NCI-H187 treated with DMSO at 0.1 percent for 48 hours (cell line): ENCODE data around the gene SRM.
"Not testable (repeated sequence)": the region's sequence is repeated elsewhere in the genome, so short reads cannot be mapped to it uniquely, and the experiment has no call there.

Source experiments
- DNase-seq: peaks from one replicate; lab custom pipeline; 2025; lab: John Stamatoyannopoulos, UW

Gene SRM

DNA sequence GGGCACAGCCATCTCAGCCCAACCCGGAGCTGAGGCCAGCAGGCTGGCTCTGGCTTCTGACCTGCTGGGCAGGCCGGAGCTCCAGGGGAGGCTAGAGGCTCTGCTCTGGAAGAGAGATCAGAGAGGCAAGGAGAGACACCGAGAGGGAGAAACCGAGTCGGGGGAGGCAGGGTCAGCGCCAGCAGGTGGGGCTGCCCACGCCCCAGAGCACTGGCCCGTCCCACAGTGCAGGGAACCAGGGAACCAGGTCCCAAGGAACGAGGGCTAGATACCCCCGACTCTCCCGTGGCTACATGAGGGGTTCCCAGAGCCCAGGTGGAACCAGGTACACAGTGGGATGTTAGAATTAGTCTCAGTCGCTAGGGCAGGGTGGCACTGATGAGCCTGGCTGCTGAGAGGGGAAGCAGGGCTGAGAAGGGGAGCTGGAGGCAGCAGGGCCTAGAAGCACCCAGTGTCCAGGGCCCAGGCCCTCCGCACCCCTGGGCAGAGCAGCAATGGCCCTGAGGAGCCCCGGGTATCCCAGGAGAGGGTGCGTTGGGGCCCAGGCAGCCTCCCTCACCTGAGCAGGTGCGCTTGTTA is 14.9 kb downstream of the SRM start:
- DNase-seq: no peak

DNA sequence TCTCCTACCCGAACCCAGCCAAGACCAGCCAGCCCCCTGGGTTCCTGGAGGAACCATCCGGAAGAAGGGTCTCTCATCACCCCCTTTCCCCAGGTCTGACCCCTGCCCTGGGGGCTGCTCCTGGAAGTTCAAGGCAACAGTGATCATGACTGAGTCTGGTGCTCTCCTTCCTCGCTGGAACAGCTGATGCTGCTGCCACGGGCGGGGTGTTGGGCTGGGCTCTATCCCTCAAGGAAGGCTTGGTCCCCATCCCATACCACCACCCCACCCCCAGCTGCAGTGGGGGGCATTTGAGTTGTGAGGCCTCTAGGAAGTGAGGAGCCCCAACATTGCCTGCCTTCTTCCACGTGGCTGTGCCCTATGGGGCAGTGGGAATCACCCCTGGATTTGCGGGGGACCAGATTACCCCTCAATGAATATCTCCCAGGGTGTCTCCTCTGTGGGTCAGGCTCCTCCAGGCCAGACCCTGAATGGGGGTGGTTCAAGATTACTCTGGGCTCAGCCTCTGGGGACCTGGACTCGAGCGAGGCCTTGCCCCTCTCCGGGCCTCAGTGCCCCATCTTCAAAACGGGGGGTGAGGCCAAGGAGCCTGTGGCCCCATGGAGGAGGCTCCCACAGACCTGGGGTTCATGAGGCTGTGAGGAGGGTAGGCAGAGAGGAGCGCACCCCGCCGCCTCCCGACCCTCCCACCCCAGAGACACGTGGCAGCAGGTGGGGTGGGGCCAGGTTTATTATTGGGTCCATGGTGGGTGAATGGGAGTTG is 15.6 kb downstream of the SRM start:
- no peak for DNase-seq

DNA sequence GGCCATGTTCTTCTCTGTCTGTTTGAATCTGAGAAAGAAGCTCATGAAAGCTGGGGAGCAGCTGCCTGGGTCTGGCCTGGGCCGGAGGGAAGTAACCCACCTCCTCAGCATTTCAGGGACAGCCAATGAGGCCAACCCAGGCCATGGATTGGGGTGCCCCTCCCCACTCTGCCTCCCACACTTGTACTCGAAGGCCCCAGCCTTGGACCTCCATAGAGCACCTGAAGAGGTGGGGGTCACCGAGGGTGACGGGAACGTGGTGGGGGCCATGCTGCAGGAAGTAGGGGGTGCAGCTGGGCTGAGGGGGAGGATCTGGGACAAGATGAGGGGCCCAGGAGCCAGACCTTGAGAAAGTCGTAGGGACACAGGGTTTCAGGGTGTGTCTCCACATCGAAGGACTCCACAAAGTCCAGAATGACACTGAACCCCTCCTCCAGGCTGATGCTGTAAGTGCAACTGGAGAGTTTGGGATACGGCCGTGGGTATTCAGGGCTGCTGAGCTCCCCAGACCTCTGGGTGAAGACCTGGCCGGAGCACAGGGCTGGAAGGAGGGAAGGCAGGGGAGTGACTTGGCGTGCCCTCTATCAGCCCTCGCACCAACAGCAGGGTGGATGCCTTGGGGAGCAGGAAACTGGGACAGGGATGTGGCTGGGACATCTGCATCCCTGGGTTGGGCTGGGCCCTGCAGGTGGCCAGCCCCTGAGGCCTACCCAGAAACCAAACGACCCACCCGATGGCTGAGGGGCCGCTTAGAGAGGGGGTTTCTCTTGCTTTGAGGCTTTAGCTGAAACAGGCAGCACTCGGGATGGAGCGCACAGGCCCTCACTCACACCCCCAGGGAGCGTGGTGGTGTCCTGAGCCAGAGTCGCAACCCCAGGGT is 16.6 kb downstream of the SRM start:
- DNase-seq: no peak

DNA sequence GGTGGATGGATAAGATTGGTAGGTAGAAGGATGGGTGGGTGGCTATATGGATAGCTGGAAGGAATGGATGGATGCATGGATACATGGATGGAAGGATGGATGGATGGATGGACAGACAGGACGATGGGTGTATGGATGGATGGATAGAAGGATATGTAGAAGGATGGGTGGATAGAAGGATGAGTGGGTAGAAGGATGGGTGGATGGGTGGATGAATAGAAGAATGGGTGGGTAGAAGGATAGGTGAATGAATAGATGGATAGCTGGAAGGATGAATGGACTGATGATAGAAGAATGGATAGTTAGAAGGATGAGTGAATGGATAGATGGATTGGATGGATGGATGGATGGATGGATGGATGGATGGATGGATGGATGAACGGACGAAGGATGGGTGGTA is 17.8 kb downstream of the SRM start:
- DNase-seq: no peak

DNA sequence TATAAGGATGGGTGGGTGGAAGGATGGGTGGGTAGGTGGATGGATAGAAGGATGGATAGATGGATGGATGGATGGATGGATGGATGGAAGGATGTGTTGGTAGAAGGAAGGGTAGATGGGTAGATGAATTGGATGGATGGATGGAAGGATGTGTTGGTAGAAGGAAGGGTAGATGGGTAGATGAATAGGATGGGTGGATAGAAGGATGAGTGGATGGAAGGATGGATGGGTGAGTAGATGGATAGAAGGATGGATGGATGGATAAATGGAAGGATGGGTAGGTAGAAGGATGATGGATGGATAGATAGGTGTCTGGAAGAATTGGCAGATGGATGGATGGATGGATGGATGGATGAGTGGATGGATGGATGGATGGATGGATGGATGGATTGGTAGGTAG is 18.8 kb downstream of the SRM start:
- DNase-seq: no peak

DNA sequence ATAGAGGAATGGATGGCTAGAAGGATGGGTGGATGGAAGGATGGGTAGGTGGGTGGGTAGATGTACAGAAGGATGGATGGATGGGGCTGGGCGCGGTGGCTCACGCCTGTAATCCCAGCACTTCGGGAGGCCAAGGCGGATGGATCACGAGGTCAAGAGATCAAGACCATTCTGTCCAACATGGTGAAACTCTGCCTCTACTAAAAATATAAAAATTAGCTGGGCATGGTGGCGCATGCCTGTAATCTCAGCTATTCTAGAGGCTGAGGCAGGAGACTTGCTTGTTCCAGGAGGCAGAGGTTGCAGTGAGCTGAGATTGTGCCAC is 19.8 kb downstream of the SRM start:
- DNase-seq: not testable (repeated sequence)

DNA sequence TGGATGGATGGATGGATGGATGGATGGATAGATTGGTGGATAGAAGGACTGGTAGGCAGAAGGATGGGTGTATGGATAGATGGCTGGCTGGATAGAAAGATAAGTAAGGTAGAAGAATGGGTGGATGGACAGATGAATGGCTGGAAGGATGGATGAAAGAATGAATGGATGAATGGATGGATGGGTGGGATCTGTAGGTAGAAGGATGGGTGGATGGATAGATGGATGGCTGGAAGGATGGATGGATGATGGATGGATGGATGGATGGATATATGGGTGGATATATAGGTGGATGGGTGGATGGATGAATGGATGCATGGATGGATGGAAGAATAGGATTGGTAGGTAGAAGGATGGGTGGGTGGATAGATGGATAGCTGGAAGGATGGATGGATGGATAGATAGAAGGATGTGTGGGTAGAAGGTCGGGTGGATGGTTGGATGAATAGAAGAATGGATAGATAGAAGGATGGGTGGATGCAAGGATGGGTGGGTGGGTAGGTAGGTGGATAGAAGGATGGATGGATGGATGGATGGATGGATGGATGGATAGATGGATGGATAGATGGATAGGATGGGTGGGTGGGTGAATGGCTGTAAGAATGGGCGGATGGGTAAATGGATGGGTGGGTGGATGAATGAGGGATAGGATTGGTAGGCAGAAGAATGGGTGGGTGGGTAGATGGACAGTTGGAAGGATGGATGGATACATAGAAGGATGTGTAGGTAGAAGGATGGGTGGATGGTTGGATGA is 20.3 kb downstream of the SRM start:
- DNase-seq: no peak

DNA sequence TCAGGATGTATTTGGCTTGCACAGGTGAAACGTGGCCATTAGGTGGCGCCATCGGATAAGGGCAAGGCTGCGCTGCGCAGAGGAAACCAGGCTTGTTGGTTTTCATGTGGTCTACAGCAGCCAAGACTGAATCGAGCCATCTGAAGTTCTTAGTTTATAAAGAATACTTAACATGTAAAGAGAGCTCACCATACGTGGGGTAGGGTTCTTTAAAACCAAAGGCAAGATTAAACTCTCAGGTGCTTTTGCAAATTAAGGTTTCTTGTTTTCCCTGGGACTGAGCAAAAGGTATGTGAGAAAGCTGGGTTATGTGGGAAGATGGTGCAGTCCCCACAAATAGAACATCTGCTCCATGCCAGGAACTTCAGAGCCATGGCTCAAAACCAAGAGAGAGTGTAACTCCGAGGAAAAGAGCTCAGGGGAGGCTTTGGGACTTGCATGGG is 22.1 kb downstream of the SRM start:
- peak; percentile 57 for DNase-seq

DNA sequence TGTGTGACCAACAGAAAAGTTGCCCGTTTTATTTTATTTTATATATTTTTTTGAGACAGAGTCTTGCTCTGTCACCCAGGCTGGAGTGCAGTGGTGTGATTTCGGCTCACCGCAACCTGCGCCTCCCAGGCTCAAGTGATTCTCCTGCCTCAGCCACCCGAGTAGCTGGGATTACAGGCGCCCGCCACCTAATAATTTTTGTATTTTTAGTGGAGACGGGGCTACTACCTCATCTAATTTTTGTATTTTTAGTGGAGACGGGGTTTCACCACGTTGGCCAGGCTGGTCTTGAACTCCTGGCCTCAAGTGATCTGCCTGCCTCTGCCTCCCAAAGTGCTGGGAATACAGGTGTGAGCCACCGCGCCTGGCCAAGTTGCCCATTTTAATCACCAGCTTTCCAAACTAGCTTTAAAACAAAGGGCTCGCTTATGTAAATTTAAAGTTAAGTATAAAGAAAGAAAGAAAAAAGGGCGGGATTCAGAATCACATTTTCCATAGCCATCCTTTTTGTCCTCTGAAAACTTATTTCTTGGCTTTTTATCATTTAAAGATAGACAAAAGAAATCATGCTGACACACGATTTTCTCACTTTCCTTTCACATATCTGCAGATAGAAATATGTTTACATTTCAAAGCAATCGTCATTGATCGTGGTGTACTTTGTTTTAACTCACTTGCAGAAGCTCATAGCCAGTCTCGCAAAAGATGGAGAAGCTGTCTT is 22.6 kb downstream of the SRM start:
- not testable (repeated sequence) for DNase-seq

DNA sequence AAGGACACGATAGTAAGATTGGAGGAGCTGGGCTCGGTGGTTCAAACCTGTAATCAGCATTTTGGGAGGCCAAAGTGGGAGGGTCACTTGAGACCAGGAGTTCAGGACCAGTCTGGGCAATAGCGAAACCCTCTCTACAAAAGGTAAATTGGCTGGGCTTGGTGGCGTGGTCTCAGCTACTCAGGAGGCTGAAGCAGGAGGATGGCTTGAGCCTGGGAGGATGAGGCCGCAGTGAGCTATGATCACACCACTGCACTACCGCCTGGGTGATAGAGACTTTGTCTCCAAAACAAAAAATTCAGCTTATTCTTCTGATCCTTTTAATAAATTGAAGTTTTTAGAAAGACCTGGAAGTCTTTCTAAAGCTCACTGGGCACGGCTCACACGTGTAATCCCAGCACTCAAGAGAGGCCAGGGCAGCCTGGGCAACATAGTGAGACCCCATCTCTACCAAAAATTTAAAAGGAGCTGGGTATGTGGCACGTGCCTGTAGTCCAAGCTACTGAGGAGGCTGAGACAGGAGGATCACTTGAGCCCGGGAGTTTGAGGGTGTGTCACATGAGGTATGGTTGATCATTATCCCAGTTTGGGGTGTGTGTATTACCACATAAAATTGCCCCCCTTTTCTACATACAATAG is 28.1 kb downstream of the SRM start:
- DNase-seq: no peak

DNA sequence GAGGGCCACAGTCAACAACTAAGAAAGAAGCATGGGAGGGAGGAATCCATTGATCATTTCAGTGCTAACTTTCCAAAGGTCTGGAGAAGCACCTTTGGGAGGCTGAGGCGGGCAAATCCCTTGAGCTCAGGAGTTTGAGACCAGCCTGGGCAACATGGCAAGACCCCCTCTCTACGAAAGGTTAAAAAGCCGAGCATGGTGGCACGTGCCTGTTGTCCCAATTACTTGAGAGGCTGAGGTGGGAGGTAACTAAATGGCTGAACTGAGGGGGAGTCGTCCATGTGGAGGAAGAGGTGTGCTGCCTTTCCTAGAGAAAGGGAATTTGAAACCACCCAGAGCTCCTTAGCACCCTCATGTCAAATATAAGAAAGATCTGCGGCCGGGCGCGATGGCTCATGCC is 29.0 kb downstream of the SRM start:
- DNase-seq: no peak

DNA sequence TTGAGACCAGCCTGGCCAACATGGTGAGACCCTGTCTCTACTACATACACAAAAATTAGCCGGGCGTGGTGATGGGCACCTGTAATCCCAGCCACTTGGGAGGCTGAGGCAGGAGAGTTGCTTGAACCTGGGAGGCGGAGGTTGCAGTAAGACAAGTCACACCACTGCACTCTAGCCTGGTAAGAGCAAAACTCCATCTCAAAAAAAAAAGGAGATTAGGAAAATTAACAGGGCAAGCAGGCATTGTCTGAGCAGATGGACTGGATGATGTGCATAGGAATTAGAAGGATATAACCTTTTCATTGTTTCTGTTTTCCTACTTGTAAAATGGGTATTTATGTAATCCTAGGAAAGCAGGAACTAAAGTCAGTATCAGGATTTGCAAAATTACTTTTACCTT is 31.8 kb downstream of the SRM start:
- no peak for DNase-seq

DNA sequence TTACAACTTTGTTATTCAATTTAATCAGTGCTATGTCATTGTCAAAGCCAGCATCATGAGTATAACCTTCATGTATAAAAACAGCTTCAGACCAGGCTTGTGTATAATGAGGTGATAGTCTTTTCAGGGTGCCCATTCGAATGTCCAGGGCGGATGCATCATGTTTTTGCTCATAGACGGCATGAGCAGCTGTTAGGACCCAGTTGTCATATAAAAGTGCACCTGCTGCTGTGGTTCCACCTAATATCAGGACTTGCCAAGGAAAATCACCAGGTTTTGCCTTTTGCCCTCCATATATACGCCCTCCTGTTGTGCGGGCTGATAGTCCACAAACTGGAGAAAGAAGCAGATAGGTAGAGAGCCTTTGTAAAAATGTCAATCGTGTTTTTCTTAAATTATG is 32.5 kb downstream of the SRM start:
- DNase-seq: no peak

DNA sequence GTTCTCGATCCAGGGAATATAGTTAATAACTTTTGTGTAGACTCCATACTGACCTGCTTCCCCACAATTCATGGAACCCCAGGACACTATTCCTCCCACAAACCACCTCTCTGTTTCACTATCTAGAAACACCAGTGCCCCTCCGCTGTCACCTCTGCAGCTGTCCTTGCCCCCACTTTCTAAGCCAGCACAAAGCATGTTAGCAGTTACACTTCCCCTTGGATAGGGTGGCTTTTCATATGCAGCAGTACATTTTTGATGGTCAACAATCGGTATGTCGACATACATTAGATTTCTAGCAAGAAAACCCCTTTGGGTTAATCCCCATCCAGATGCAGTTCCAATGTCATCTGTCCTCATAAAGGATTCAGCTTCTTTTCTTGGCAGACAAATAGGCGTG is 32.9 kb downstream of the SRM start:
- DNase-seq: no peak

DNA sequence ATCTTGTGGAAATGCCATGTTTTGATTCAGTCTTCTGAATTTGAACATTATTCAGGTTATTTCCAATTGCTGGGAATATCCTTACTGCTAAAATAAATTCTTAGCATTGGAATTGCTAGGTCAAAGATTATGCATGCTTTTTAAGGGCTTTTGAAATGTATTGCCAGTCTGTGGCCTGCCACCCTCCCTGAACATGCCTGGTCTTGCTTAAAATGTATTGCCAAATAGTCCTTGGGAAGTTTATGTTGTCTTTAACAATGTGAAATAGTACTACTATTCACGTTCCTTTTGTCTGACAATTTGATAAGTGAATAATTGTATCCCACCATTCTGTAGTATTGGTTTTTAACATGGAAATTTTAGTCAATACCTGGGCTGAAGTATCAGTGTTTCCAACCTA is 33.8 kb downstream of the SRM start:
- DNase-seq: no peak

DNA sequence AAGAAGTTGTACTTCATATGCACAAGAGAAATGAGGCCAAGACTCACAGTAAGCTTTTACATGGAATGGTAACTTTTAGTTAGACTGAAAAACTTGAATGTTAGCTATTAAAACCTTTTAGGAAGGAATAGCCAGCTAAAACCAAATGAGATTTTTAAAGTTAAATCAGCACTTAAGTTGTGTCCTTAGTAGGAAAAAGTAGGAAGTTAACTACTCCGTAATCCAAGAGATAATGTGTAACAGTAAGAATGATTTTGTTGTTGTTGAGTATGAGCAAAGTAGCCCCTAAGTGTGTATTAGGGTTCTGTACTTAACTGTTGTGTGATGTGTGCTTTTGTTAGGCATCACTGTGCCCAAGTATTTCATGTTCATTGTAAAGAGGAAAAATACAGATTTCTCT is 34.2 kb downstream of the SRM start:
- DNase-seq: no peak

DNA sequence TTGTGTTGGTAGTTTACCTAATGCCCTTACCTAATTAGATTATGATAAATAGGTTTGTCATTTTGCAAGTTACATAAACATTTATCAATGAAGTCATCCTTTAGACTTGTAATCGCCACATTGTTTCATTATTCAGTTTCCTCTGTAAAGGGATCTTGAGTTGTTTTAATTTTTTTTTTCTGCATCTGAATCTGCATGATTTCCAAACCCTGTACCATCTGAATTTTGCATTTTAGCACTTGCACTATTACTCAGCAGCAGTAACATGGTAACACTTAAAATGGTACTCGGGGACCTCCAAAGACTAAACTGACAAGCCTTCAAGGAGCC is 35.0 kb downstream of the SRM start:
- no peak for DNase-seq

DNA sequence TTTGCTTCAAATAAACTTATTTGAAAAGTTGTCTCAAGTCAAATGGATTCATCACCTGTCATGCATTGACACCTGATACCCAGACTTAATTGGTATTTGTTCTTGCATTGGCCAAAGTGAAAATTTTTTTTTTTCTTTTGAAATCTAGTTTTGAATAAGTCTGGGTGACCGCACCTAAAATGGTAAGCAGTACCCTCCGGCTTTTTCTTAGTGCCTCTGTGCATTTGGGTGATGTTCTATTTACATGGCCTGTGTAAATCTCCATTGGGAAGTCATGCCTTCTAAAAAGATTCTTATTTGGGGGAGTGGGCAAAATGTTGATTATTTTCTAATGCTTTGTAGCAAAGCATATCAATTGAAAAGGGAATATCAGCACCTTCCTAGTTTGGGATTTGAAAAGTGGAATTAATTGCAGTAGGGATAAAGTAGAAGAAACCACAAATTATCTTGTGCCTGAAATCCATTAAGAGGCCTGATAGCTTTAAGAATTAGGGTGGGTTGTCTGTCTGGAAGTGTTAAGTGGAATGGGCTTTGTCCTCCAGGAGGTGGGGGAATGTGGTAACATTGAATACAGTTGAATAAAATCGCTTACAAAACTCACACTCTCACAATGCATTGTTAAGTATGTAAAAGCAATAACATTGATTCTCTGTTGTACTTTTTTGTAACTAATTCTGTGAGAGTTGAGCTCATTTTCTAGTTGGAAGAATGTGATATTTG is 35.5 kb downstream of the SRM start:
- DNase-seq: no peak

DNA sequence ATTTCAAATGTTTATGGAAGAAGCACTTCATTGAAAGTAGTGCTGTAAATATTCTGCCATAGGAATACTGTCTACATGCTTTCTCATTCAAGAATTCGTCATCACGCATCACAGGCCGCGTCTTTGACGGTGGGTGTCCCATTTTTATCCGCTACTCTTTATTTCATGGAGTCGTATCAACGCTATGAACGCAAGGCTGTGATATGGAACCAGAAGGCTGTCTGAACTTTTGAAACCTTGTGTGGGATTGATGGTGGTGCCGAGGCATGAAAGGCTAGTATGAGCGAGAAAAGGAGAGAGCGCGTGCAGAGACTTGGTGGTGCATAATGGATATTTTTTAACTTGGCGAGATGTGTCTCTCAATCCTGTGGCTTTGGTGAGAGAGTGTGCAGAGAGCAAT is 36.6 kb downstream of the SRM start:
- no peak for DNase-seq

DNA sequence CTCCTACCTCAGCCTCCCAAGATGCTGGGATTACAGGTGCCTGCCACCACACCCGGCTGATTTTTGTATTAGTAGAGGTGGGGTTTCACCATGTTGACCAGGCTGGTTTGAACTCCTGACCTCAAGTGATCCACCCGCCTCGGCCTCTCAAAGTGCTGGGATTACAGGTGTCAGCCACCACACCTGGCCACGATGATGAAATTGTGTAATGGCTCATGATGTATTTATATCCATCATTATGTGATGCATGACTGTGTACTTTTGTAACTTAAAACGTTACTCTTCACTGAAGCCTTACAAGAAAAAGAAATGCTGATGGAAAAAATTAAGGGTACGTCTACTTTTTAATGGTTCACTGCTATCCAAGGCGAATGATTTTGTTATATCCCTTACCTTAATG is 39.8 kb downstream of the SRM start:
- no peak for DNase-seq

DNA sequence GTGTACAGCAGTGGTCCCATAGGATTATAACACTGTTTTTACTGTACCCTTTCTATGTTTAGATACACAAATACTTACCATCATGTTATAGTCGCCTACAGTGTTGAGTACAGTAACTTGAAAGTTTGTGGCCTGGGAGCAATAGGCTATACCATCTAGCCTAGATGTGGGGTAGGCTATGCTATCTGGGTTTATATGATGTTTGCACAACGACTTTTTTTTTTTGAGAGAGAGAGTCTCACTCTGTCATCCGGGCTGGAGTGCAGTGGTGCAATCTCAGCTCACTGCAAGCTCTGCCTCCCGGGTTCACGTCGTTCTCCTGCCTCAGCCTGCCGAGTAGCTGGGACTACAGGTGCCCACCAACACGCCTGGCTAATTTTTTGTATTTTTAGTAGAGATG is 40.5 kb downstream of the SRM start:
- not testable (repeated sequence) for DNase-seq
